Lung (tissue), 12 donors: ENCODE data around the gene DENND5A. TPM values are rescaled to one million over a fixed set of nuclear protein-coding genes. Genes with fewer than 3 reads are reported as not detected.
"Not testable (repeated sequence)": the region's sequence is repeated elsewhere in the genome, so short reads cannot be mapped to it uniquely, and the experiment has no call there.

ENCODE experiments used
- ATAC-seq: fragments of 200-7000 bp; cut with Tn5 transposase; one replicate; pipeline ENCODE4 v1.9.1; 2020; ENCODE audit warnings: moderate number of reproducible peaks; ENCODE audit not compliant: insufficient read depth, low FRiP score
- DNase-seq, 3 donors: peaks; one replicate each; pipeline ENCODE4 v3.0.0-alpha.2; 2013 to 2017
- H3K27ac ChIP-seq, 2 donors: one replicate each; pipeline ENCODE4 v1.5.1; 2013; ENCODE audit warnings: mild to moderate bottlenecking in 2 of 2, moderate library complexity in 2 of 2, control low read depth in 1 of 2, inconsistent platforms in 1 of 2, low read depth in 1 of 2, low read length in 1 of 2
- H3K27me3 ChIP-seq, 3 donors: one replicate each; pipeline ENCODE4 v1.5.1; 2013; ENCODE audit warnings: low read length in 2 of 3; ENCODE audit not compliant: control insufficient read depth in 3 of 3, insufficient read depth in 3 of 3
- H3K36me3 ChIP-seq, 4 donors: one replicate each; pipeline ENCODE4 v1.5.1; 2013; ENCODE audit warnings: low read length in 4 of 4, mild to moderate bottlenecking in 1 of 4, moderate library complexity in 1 of 4; ENCODE audit not compliant: control insufficient read depth in 4 of 4, insufficient read depth in 4 of 4
- H3K4me1 ChIP-seq, 5 donors: one replicate each; pipeline ENCODE4 v1.5.1; 2013; ENCODE audit warnings: low read length in 5 of 5, mild to moderate bottlenecking in 2 of 5, moderate library complexity in 1 of 5; ENCODE audit not compliant: control insufficient read depth in 5 of 5, insufficient read depth in 5 of 5
- H3K4me3 ChIP-seq: one replicate; pipeline ENCODE4 v1.5.1; 2013; ENCODE audit warnings: mild to moderate bottlenecking, control low read depth, moderate library complexity
- H3K9ac ChIP-seq, 2 donors: one replicate each; pipeline ENCODE4 v1.5.1; 2013; ENCODE audit warnings: low read length in 2 of 2, control low read depth in 1 of 2; ENCODE audit not compliant: insufficient read depth in 1 of 2
- H3K9me3 ChIP-seq, 4 donors: one replicate each; pipeline ENCODE4 v1.5.1; 2013; ENCODE audit warnings: low read length in 3 of 4, mild to moderate bottlenecking in 1 of 4, moderate library complexity in 1 of 4; ENCODE audit not compliant: control insufficient read depth in 4 of 4, insufficient read depth in 3 of 4
- WGBS, 2 donors: extraction: QIAGEN DNeasy Blood & Tissue Kit; methylation state at CpG; one replicate each; pipeline ENCODE4 v1.1.7; 2013; 5-methylcytosine and 5-hydroxymethylcytosine counted together
- polyA plus RNA-seq, 2 donors: library from polyadenylated mRNA; stranded (reverse); fragments of 200-250 nt; gene quantifications; one replicate each; pipeline ENCODE4 v1.2.1, GENCODE V29; 2013
- total RNA-seq, 2 donors: library from RNA; depleted of rRNA in 1 of 2; stranded (reverse); fragments of >200 nt in 1 of 2; gene quantifications; one replicate each; pipeline ENCODE4 v1.2.1, GENCODE V29; 2014 to 2021
- TF ChIP-seq, protein P1 (sequence below): IDR thresholded peaks from 2 replicates; pipeline ENCODE4 v1.5.1; 2012; ENCODE audit warnings: mild to moderate bottlenecking; ENCODE audit errors: control extremely low read depth, extremely low read depth
- donor health status: control.
- donor health status: control.
- donor health status: Bipolar disorder and iron deficiency.
- donor health status: healthy.
- donor health status: DM: yes; HTN: yes; CAD: no.

Gene DENND5A
- total and polyA plus RNA-seq, 4 donors, result 20.8 to 152 (median 112) TPM

DNA sequence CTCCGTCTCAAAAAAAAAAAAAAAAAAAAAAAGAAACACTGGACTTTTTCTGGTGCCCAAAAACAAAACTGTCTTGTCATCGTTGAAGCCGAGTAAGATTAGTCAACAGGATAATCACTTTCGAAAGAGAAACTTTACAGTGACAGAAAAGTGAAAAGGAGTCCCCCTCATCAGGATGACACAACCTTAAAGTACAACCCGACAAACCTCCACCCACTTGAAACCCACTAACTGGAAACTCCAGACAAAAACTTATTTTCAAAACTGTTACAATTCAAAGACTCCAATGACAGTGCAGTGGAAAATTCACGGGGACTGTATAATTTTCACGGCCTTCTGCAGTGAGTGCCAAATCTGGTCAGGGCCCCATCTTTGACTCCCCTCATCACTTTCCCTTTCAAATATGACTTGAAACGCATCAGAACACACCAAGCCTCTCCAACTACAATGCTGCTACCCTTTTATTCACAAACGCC lies 1.3 kb downstream of the DENND5A start:
- no peaks in the 10 kb centered on the region for H3K27me3 ChIP-seq
- H3K4me3 ChIP-seq, result peak overlapping the region; percentile 97
- H3K9ac ChIP-seq, result peak overlapping the region; percentile 94 to 97
- 6 to 7% methylated on average over 8 of the region's 9 CpGs for WGBS, 2 donors
- H3K27ac ChIP-seq, result peak overlapping the region; percentile 95 to 99
- H3K4me1 ChIP-seq, result peaks cover 0 to 25% (median 7%) of the 10 kb centered on the region in 5 donors
- TF ChIP-seq, protein P1, sequence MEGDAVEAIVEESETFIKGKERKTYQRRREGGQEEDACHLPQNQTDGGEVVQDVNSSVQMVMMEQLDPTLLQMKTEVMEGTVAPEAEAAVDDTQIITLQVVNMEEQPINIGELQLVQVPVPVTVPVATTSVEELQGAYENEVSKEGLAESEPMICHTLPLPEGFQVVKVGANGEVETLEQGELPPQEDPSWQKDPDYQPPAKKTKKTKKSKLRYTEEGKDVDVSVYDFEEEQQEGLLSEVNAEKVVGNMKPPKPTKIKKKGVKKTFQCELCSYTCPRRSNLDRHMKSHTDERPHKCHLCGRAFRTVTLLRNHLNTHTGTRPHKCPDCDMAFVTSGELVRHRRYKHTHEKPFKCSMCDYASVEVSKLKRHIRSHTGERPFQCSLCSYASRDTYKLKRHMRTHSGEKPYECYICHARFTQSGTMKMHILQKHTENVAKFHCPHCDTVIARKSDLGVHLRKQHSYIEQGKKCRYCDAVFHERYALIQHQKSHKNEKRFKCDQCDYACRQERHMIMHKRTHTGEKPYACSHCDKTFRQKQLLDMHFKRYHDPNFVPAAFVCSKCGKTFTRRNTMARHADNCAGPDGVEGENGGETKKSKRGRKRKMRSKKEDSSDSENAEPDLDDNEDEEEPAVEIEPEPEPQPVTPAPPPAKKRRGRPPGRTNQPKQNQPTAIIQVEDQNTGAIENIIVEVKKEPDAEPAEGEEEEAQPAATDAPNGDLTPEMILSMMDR, result no peak
- ATAC-seq (no peak), DNase-seq (no peak)
- no peaks in the 10 kb centered on the region for H3K36me3 ChIP-seq
- H3K9me3 ChIP-seq, result no peaks in the 10 kb centered on the region

DNA sequence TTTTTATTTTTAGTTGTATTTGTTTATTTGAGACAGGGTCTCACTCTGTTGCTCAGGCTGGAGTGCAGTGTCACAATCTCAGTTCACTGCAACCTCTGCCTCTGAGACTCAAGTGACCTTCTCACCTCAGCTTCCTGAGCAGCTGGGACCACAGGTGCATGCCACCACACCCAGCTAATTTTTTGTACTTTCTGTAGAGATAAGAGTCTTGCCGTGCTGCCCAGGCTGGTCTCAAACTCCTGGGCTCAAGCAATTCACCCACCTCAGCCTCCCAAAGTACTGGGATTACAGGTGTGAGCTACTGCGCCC lies 4.4 kb downstream of the DENND5A start:
- peaks cover 0 to 25% (median 7%) of the 10 kb centered on the region in 5 donors for H3K4me1 ChIP-seq
- H3K36me3 ChIP-seq, H3K27me3 ChIP-seq, H3K27ac ChIP-seq, DNase-seq, ATAC-seq, H3K4me3 ChIP-seq, H3K9me3 ChIP-seq, H3K9ac ChIP-seq: not testable (repeated sequence)
- WGBS, 2 donors, result 58 to 65% methylated on average over 2 of the region's 2 CpGs

DNA sequence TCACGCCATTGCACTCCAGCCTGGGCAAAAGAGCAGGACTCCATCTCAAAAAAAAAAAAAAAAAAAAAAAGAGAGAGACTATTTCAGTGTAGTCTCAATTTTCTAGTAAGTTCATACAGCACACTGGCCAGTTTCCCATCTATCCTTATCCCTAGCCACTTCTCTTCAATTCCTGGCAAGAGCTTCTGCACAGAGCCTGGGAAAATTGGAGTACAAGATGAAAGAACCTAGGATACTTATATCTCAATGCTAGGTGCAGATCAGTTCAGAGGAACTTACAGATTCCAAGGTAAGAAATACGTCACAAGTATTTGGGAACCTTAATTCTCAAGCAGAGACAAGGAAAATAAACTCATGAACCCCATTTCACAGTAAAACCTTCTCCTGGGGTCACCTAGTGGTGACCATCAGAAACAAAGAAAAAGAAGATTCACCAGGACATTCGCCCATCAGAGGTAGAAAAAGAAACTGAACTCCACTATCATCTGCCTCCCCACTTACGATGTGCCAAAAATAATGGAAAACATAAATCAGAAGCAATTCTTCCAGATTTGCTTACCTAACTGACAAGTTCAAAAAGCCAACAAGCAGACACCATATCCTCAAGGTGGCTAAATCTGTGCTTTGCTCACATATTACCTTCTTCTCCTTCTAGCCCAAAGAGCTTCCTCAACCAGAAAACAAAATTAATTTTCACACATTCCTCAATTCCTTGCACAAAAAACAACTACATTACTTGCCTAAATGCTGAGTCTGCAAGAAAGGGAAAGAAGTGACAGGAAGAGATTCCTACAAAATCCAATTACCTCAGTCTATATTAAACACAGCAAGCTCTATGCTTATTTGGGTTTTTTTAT lies 4.9 kb downstream of the DENND5A start:
- DNase-seq (peak in 1 of 3 donors; percentile 42), ATAC-seq (no peak)
- Histone ChIP-seq H3K4me3 (no peak overlapping the region), H3K27me3 (no peaks in the 10 kb centered on the region), H3K9me3 (no peaks in the 10 kb centered on the region), H3K4me1 (peaks cover 0 to 21% (median 7%) of the 10 kb centered on the region in 5 donors), H3K9ac (no peak overlapping the region), H3K27ac (peak overlapping the region in 1 of 2 donors; percentile 18), H3K36me3 (peaks cover 0 to 3% (median 0%) of the 10 kb centered on the region in 4 donors)
- TF ChIP-seq, protein P1, result no peak
- 76 to 79% methylated on average over 4 of the region's 4 CpGs for WGBS, 2 donors

DNA sequence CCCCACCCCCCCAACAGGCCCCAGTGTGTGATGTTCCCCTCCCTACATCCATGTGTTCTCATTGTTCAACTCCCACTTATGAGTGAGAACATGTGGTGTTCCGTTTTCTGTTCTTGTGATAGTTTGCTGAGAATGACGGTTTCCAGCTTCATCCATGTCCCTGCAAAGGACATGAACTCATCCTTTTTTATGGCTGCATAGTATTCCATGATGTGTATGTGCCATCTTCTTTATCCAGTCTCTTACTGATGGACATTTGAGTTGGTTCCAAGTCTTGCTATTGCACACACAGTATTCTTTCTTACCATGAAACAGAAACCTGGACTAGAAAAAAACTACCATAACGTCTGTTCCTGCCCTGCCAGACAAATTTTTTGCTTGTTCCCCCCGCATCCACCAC lies 6.9 kb downstream of the DENND5A start:
- H3K36me3 ChIP-seq, ATAC-seq, DNase-seq, H3K27ac ChIP-seq, H3K4me3 ChIP-seq, H3K9ac ChIP-seq, H3K27me3 ChIP-seq, H3K9me3 ChIP-seq: not testable (repeated sequence)
- peaks cover 0 to 14% (median 8%) of the 10 kb centered on the region in 5 donors for H3K4me1 ChIP-seq
- WGBS, 2 donors, result 96 to 98% methylated on average over 4 of the region's 4 CpGs
